K562 (cell line): Measurements from ENCODE around the gene OR2V2. TPM values are rescaled to one million over a fixed set of nuclear protein-coding genes. Genes with fewer than 3 reads are reported as not detected.

Experiments used
- CBFA2T2 ChIP-seq: fragments of 450-650 bp; conservative IDR thresholded peaks from 2 replicates; pipeline ENCODE4 v1.6.1; 2017; ENCODE audit warnings: mild to moderate bottlenecking
- CLOCK ChIP-seq: fragments of 250-450 bp; sonication (Bioruptor Pico); IDR thresholded peaks from 2 replicates; pipeline ENCODE4 v1.4.0; 2020; ENCODE audit warnings: mild to moderate bottlenecking, moderate library complexity, borderline replicate concordance
- CUX1 ChIP-seq: fragments of 200-800 bp; sonication (Bioruptor generic); IDR thresholded peaks from 2 replicates; pipeline ENCODE4 v1.6.1; 2016; ENCODE audit warnings: missing genetic modification characterization, missing compliant biosample characterization
- HDAC1 ChIP-seq, 2 experiments: fragments of 450-650 bp; IDR thresholded peaks; 2 replicates each; pipeline ENCODE4 v1.6.1; 2016 to 2017; ENCODE audit warnings: inconsistent platforms in 1 of 2, mild to moderate bottlenecking in 1 of 2, moderate library complexity in 1 of 2
- HNRNPH1 ChIP-seq: fragments of 200-400 bp; formaldehyde crosslinking; optimal IDR thresholded peaks from 2 replicates; pipeline ENCODE3; 2017; ENCODE audit warnings: low read depth, mild to moderate bottlenecking, low read length, moderate library complexity
- KAT8 ChIP-seq: fragments of 450-650 bp; IDR thresholded peaks from 2 replicates; pipeline ENCODE4 v1.6.1; 2016; ENCODE audit warnings: low read depth, mild to moderate bottlenecking
- LCOR ChIP-seq: sonication (generic); formaldehyde crosslinking; IDR thresholded peaks from 2 replicates; pipeline ENCODE4 v1.8.0; 2022; ENCODE audit warnings: mild to moderate bottlenecking, missing genetic modification reagents
- NFIC ChIP-seq: fragments of 450-650 bp; IDR thresholded peaks from 2 replicates; pipeline ENCODE4 v1.6.1; 2017; ENCODE audit warnings: mild to moderate bottlenecking, inconsistent platforms
- PHF20 ChIP-seq: fragments of 450-650 bp; IDR thresholded peaks from 2 replicates; pipeline ENCODE4 v1.6.1; 2018; ENCODE audit not compliant: partially characterized antibody
- PHF21A ChIP-seq: fragments of 450-650 bp; IDR thresholded peaks from 2 replicates; pipeline ENCODE4 v1.6.1; 2017; ENCODE audit warnings: low read depth, borderline replicate concordance
- PML ChIP-seq: IDR thresholded peaks from 2 replicates; pipeline ENCODE4 v1.6.1; 2012; ENCODE audit warnings: low read length, inconsistent platforms
- POLR2AphosphoS5 ChIP-seq: IDR thresholded peaks from 2 replicates; pipeline ENCODE4 v1.6.1; 2011; ENCODE audit warnings: mild to moderate bottlenecking, low read depth, low read length, moderate library complexity; ENCODE audit not compliant: control insufficient read depth, insufficient read depth
- TGIF2 ChIP-seq: sonication (generic); formaldehyde crosslinking; IDR thresholded peaks from 2 replicates; pipeline ENCODE4 v1.8.1; 2022; ENCODE audit warnings: mild to moderate bottlenecking, missing genetic modification reagents, moderate library complexity
- ZFP1 ChIP-seq: fragments of 450-650 bp; formaldehyde crosslinking; IDR thresholded peaks from 2 replicates; pipeline ENCODE4 v1.4.0; 2020; ENCODE audit warnings: mild to moderate bottlenecking, mixed read lengths
- ZNF561 ChIP-seq: fragments of 450-650 bp; formaldehyde crosslinking; conservative IDR thresholded peaks from 2 replicates; pipeline ENCODE4 v1.4.0; 2020; ENCODE audit warnings: mild to moderate bottlenecking, moderate library complexity
- ZNF668 ChIP-seq: fragments of 250-450 bp; sonication (Bioruptor Pico); IDR thresholded peaks from 2 replicates; pipeline ENCODE4 v1.8.0; 2022; ENCODE audit warnings: mild to moderate bottlenecking, inconsistent platforms
- ZNF780A ChIP-seq: fragments of 250-450 bp; sonication (Bioruptor Pico); IDR thresholded peaks from 2 replicates; pipeline ENCODE4 v1.5.0; 2021; ENCODE audit warnings: mild to moderate bottlenecking
- polyA plus RNA-seq, 8 experiments: library from polyadenylated mRNA; depleted of rRNA in 4 of 8; stranded (reverse) in 5 of 8; unstranded in 3 of 8; fragments of >200 nt; fragmentation: Nextera tagmentation in 2 of 8; fragmentation: Illumina TruSeq in 1 of 8; extraction: Ambion mirVana in 2 of 8; extraction: Trizol in 1 of 8; gene quantifications; 2 replicates each; pipeline versions ENCODE4 v1.2.1 to v1.2.3, GENCODE V29; 2011 to 2014; ENCODE audit warnings: inconsistent platforms in 1 of 8, missing spikeins in 1 of 8
- total RNA-seq, 7 experiments: library from RNA; depleted of rRNA in 6 of 7; stranded (reverse); fragments of >200 nt in 6 of 7; fragmentation: Illumina TruSeq in 2 of 7; extraction: Trizol in 2 of 7; gene quantifications; 2 replicates each; pipeline versions ENCODE4 v1.2.1 to v1.2.3, GENCODE V29; 2011 to 2021; ENCODE audit warnings: low replicate concordance in 1 of 7
- TF ChIP-seq, protein P1 (sequence below), 3 experiments: IDR thresholded peaks in 2 of 3; conservative IDR thresholded peaks in 1 of 3; 2 replicates each; pipeline ENCODE4 v1.5.1; 2011 to 2012; ENCODE audit warnings: low read length in 3 of 3, mild to moderate bottlenecking in 3 of 3, control low read depth in 2 of 3, improper control_type of control experiment in 1 of 3, inconsistent platforms in 1 of 3, low read depth in 1 of 3, mixed read lengths in 1 of 3, moderate library complexity in 1 of 3; ENCODE audit not compliant: insufficient read depth in 2 of 3
- TF ChIP-seq, protein P2 (sequence below): sonication (generic); formaldehyde crosslinking; IDR thresholded peaks from 2 replicates; pipeline ENCODE4 v1.8.0; 2022; ENCODE audit warnings: mild to moderate bottlenecking, missing genetic modification reagents

OR2V2 gene
- total and polyA plus RNA-seq, 9 of the 15 experiments (the other 6 are each of a cell fraction or from before 2014, with no cell fraction given) = 0.01 TPM; not detected in 8

DNA sequence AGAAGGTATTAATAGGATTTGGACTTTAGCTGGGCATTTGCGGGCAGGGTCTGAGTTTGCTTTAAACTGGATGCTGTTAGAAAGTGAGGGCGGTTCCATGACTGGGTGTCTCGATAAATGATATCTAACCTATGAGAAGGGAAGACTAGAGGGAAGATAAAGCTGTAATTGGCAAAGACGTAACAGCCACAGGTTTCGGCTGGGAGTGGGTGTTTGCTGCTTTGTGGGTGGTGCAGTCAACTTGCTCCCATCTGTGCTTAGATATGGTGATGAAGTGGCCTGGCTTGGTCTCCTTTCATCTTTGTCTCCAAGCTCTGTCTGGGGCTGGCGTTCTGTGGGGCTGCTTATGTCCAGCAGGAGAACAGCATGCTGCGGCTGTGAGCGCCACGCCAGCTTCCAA, 39.7 kb upstream of the OR2V2 start (continued):
- TF ChIP-seq CUX1 (CRISPR knock-in tag) (no peak), ZNF780A (CRISPR knock-in tag) (no peak), ZNF668 (CRISPR knock-in tag) (no peak), PML (peak; percentile 72; the same call in 1 of the 2 replicates), KAT8 (no peak), ZFP1 (CRISPR knock-in tag) (no peak), CLOCK (CRISPR knock-in tag) (no peak), CBFA2T2 (peak; percentile 83), NFIC (peak; percentile 58), POLR2AphosphoS5 (peak; percentile 66; the same call in 1 of the 2 replicates), PHF21A (peak; percentile 51; the same call in 1 of the 2 replicates), LCOR (CRISPR knock-in tag) (peak; percentile 40; the same call in 1 of the 2 replicates), HDAC1 (IDR thresholded peaks at IDR 0.05) (0 out of 4 replicates have a peak, but pooled peaks of 1 of the 2 experiments have one; percentile 47), TGIF2 (CRISPR knock-in tag) (no peak), PHF20 (no peak), ZNF561 (no peak), HNRNPH1 (no peak)
- TF ChIP-seq, protein P1, sequence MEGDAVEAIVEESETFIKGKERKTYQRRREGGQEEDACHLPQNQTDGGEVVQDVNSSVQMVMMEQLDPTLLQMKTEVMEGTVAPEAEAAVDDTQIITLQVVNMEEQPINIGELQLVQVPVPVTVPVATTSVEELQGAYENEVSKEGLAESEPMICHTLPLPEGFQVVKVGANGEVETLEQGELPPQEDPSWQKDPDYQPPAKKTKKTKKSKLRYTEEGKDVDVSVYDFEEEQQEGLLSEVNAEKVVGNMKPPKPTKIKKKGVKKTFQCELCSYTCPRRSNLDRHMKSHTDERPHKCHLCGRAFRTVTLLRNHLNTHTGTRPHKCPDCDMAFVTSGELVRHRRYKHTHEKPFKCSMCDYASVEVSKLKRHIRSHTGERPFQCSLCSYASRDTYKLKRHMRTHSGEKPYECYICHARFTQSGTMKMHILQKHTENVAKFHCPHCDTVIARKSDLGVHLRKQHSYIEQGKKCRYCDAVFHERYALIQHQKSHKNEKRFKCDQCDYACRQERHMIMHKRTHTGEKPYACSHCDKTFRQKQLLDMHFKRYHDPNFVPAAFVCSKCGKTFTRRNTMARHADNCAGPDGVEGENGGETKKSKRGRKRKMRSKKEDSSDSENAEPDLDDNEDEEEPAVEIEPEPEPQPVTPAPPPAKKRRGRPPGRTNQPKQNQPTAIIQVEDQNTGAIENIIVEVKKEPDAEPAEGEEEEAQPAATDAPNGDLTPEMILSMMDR (IDR thresholded peaks at IDR 0.05 in 2 of 3, conservative IDR thresholded peaks at IDR 0.05 in 1 of 3; ENCODE audit: insufficient read depth in 2 of 3, low read depth in 1 of 3, low read length in 3 of 3) = 0 out of 6 replicates have a peak, but pooled peaks of 1 of the 3 experiments have one; percentile 11
- TF ChIP-seq, protein P2, sequence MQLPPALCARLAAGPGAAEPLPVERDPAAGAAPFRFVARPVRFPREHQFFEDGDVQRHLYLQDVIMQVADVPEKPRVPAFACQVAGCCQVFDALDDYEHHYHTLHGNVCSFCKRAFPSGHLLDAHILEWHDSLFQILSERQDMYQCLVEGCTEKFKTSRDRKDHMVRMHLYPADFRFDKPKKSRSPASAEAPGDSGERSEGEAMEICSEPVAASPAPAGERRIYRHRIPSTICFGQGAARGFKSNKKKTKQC = no peak
